IPS-NIHi7 (cell line): Measurements from ENCODE around the gene C8B.

ENCODE experiments used
- DNase-seq: peaks from one replicate; pipeline ENCODE4 v3.0.0; 2012; ENCODE audit warnings: mixed read lengths; ENCODE audit errors: extremely low spot score

C8B gene

GRCh38 chr1:56972976-56973375 lies 7.2 kb upstream of the C8B start:
- no peak for DNase-seq

GRCh38 chr1:56970280-56970679 lies 4.5 kb upstream of the C8B start:
- no peak for DNase-seq

- DNase-seq: no peak
Observed at GRCh38 chr1:56968878-56969495, 3.2 kb upstream of the C8B start.

GRCh38 chr1:56967900-56968832 lies 2.4 kb upstream of the C8B start:
- DNase-seq: peak; percentile 89

GRCh38 chr1:56967355-56967754 lies 1.5 kb upstream of the C8B start:
- DNase-seq: no peak

- DNase-seq: no peak
Observed at GRCh38 chr1:56966698-56966999, 834 bp upstream of the C8B start.

GRCh38 chr1:56965191-56965590 lies 624 bp downstream of the C8B start:
- no peak for DNase-seq

- no peak for DNase-seq
Observed at GRCh38 chr1:56964349-56965017, 1.3 kb downstream of the C8B start.

- no peak for DNase-seq
Observed at GRCh38 chr1:56963667-56964066, 2.1 kb downstream of the C8B start.

- no peak for DNase-seq
Observed at GRCh38 chr1:56961426-56961825, 4.4 kb downstream of the C8B start.

- DNase-seq: peak; percentile 37
Observed at GRCh38 chr1:56958526-56958925, 7.3 kb downstream of the C8B start.

- no peak for DNase-seq
Observed at GRCh38 chr1:56957931-56958330, 7.9 kb downstream of the C8B start.

- no peak for DNase-seq
Observed at GRCh38 chr1:56954664-56955063, 11.2 kb downstream of the C8B start.

GRCh38 chr1:56953386-56953785 lies 12.4 kb downstream of the C8B start:
- DNase-seq: no peak

- no peak for DNase-seq
Observed at GRCh38 chr1:56952501-56952900, 13.3 kb downstream of the C8B start.

- no peak for DNase-seq
Observed at GRCh38 chr1:56948403-56949023, 17.3 kb downstream of the C8B start.

- no peak for DNase-seq
Observed at GRCh38 chr1:56940039-56940438, 25.8 kb downstream of the C8B start.

- DNase-seq: peak; percentile 22
Observed at GRCh38 chr1:56939209-56939608, 26.6 kb downstream of the C8B start.

GRCh38 chr1:56938646-56939045 lies 27.2 kb downstream of the C8B start:
- DNase-seq: no peak

GRCh38 chr1:56934430-56935060 lies 31.3 kb downstream of the C8B start:
- DNase-seq: no peak

GRCh38 chr1:56933606-56934005 lies 32.2 kb downstream of the C8B start:
- no peak for DNase-seq

GRCh38 chr1:56933161-56933560 lies 32.7 kb downstream of the C8B start:
- no peak for DNase-seq
